Hepatocyte (in vitro differentiated cells): ENCODE measurements around the gene SPRN.

Source experiments
- EZH2 ChIP-seq: fragments of 200-600 bp; sonication (generic); IDR thresholded peaks from 2 replicates; pipeline ENCODE4 v1.6.1; 2016; ENCODE audit warnings: antibody characterized with exemption, mild to moderate bottlenecking, borderline replicate concordance
- TF ChIP-seq, protein P1 (sequence below): fragments of 200-600 bp; sonication (generic); IDR thresholded peaks from 2 replicates; pipeline ENCODE4 v1.5.1; 2016; ENCODE audit warnings: antibody characterized with exemption, mild to moderate bottlenecking; ENCODE audit not compliant: poor library complexity

DNA sequence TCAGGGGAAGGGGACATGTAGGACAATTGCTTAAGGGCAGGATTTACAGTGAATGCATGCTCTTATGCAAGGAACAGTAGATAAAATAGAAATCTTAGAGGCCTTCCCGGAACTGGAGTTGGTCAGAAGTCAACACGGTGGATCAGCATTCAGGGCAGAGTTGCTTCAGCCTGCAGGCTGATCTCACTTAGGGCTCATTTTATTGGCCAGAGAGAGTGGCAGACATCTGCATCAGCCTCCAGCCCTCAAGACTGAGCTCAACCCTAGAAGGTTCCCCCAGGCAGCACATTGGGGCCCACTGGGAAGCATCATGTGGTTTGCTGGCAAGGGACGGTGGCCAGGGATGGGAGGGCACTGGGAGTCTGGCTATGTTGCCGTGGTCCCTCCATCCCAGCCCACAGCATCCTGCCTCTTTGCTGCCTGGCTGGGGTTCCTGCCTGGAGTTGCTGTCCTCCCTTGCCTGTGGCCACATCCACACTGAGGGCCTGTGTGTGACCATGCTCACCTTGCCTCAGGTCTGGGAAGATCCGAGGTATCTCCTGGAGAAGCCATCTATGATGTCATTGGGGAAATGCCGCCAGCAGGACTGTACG is 42.4 kb upstream of the SPRN start:
- TF ChIP-seq, protein P1, sequence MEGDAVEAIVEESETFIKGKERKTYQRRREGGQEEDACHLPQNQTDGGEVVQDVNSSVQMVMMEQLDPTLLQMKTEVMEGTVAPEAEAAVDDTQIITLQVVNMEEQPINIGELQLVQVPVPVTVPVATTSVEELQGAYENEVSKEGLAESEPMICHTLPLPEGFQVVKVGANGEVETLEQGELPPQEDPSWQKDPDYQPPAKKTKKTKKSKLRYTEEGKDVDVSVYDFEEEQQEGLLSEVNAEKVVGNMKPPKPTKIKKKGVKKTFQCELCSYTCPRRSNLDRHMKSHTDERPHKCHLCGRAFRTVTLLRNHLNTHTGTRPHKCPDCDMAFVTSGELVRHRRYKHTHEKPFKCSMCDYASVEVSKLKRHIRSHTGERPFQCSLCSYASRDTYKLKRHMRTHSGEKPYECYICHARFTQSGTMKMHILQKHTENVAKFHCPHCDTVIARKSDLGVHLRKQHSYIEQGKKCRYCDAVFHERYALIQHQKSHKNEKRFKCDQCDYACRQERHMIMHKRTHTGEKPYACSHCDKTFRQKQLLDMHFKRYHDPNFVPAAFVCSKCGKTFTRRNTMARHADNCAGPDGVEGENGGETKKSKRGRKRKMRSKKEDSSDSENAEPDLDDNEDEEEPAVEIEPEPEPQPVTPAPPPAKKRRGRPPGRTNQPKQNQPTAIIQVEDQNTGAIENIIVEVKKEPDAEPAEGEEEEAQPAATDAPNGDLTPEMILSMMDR, result no peak
- TF ChIP-seq EZH2, result no peak
